Panc1 (cell line): ENCODE results near the gene DSCAML1. TPM values are rescaled to one million over a fixed set of nuclear protein-coding genes. Genes with fewer than 3 reads are reported as not detected.

Experiments used
- ATAC-seq: fragments of 200-7000 bp; cut with Tn5 transposase; 2 replicates; pipeline ENCODE4 v1.9.1; 2020; ENCODE audit warnings: mild to moderate bottlenecking, moderate library complexity
- BruUV-seq: library from RNA; stranded (reverse); fragments of 400-500 nt; replicated peaks from 2 replicates; lab custom pipeline; 2021; lab: Mats Ljungman, UMichigan
- CTCF ChIA-PET: fragments of 300-600 bp; sonication (Branson Sonifier 250); formaldehyde crosslinking; loops from one replicate; lab custom pipeline; 2022; ENCODE audit warnings: antibody characterized with exemption; lab: Charles Lee
- POLR2A ChIA-PET: fragments of 300-600 bp; sonication (Branson Sonifier 250); formaldehyde crosslinking; loops from one replicate; lab custom pipeline; 2022; ENCODE audit warnings: antibody characterized with exemption; lab: Charles Lee
- DNase-seq: peaks from one replicate; pipeline ENCODE4 v3.0.0-alpha.2; 2010; ENCODE audit warnings: low read depth, low spot score
- H3K27ac ChIP-seq: 2 replicates; pipeline ENCODE4 v1.5.1; 2011; ENCODE audit warnings: mild to moderate bottlenecking, low read length, inconsistent platforms
- H3K27me3 ChIP-seq: fragments of 200-500 bp; sonication (Bioruptor generic); 2 replicates; pipeline ENCODE4 v1.6.0; 2014; ENCODE audit warnings: low read length, inconsistent platforms; ENCODE audit not compliant: control insufficient read depth, insufficient read depth
- H3K36me3 ChIP-seq: fragments of 200-500 bp; sonication (Bioruptor generic); 2 replicates; pipeline ENCODE4 v1.5.1; 2014; ENCODE audit warnings: inconsistent platforms, mild to moderate bottlenecking, low read length, moderate library complexity; ENCODE audit not compliant: control insufficient read depth, insufficient read depth
- H3K4me1 ChIP-seq: 2 replicates; pipeline ENCODE4 v1.5.1; 2011; ENCODE audit warnings: inconsistent platforms, mild to moderate bottlenecking, low read length, moderate library complexity; ENCODE audit not compliant: control insufficient read depth, insufficient read depth
- H3K4me3 ChIP-seq, 2 experiments: 2 replicates each; pipeline ENCODE4 v1.5.1; 2011 to 2012; ENCODE audit warnings: low read depth in 2 of 2, low read length in 2 of 2, mild to moderate bottlenecking in 2 of 2, inconsistent platforms in 1 of 2, moderate library complexity in 1 of 2
- H3K9me3 ChIP-seq: fragments of 200-500 bp; sonication (Bioruptor generic); 2 replicates; pipeline ENCODE4 v1.5.1; 2014; ENCODE audit warnings: low read depth, mild to moderate bottlenecking, inconsistent platforms, low read length, moderate library complexity; ENCODE audit not compliant: control insufficient read depth, insufficient read depth
- POLR2AphosphoS5 ChIP-seq: IDR thresholded peaks from 2 replicates; pipeline ENCODE4 v1.6.1; 2012; ENCODE audit warnings: mild to moderate bottlenecking, low read depth, low read length, moderate library complexity
- REST ChIP-seq, 2 experiments: IDR thresholded peaks; 2 replicates each; pipeline ENCODE4 v1.6.1; 2011 to 2012; ENCODE audit warnings: low read depth in 2 of 2, control low read depth in 1 of 2, low read length in 1 of 2, mild to moderate bottlenecking in 1 of 2, moderate library complexity in 1 of 2; ENCODE audit not compliant: insufficient read depth in 1 of 2
- in situ Hi-C: cut with HindIII; loops from 2 replicates; pipeline ENCODE4 v1.10.0; 2016; ENCODE audit warnings: low sequenced_read_pairs, low pct_unique_long_range_greater_than_20kb
- intact Hi-C: fragments of 100-400 bp; cut with micrococcal nuclease; formaldehyde crosslinking; loops from one replicate; pipeline ENCODE4 v1.10.0; 2022; ENCODE audit not compliant: unreplicated experiment
- total RNA-seq: library from RNA; stranded (reverse); gene quantifications from one replicate; pipeline ENCODE4 v1.2.1, GENCODE V29; 2021; ENCODE audit not compliant: unreplicated experiment

DSCAML1 gene
- total RNA-seq, 1 experiment from 2014 or later, result 1.6 TPM

- no peak overlapping the region for H3K27ac ChIP-seq
- POLR2A ChIA-PET, result no interaction called here
- no TSS peak for BruUV-seq
- in situ Hi-C loops, result no loop called here
- DNase-seq (no peak), ATAC-seq (no peak)
- no peaks in the 10 kb centered on the region for H3K9me3 ChIP-seq
- intact Hi-C loops, result no loop called here
- TF ChIP-seq REST (IDR thresholded peaks at IDR 0.05; ENCODE audit: insufficient read depth in 1 of 2, low read depth in 2 of 2, low read length in 1 of 2) (no peak), POLR2AphosphoS5 (no peak)
- CTCF ChIA-PET, result interaction anchor here (0.6 to 0.7 kb wide), 3 partner anchors 45 to 274 kb away, joined by 3 to 9 read pairs (median 5); no protein-coding TSS in a partner anchor
- H3K4me1 ChIP-seq, result no peaks in the 10 kb centered on the region
- H3K27me3 ChIP-seq, result no peaks in the 10 kb centered on the region
- H3K36me3 ChIP-seq, result no peaks in the 10 kb centered on the region
- H3K4me3 ChIP-seq, result no peak overlapping the region
These were observed 29.9 kb downstream of the DSCAML1 start for GRCh38 chr11:117767071-117767470.

GRCh38 chr11:117766576-117766975 is 30.4 kb downstream of the DSCAML1 start:
- no TSS peak for BruUV-seq

More at GRCh38 chr11:117766576-117766975, 30.4 kb downstream of the DSCAML1 start:
- no peak for TF ChIP-seq REST (IDR thresholded peaks at IDR 0.05; ENCODE audit: insufficient read depth in 1 of 2, low read depth in 2 of 2, low read length in 1 of 2)
- CTCF ChIA-PET, result no interaction called here
- POLR2A ChIA-PET, result no interaction called here
- ATAC-seq (no peak), DNase-seq (no peak)
- no peaks in the 10 kb centered on the region for H3K4me1 ChIP-seq
- intact Hi-C loops (no loop called here), in situ Hi-C loops (no loop called here)
- no peaks in the 10 kb centered on the region for H3K9me3 ChIP-seq
- H3K4me3 ChIP-seq, result no peak overlapping the region
- H3K36me3 ChIP-seq, result no peaks in the 10 kb centered on the region
- no peak overlapping the region for H3K27ac ChIP-seq
- H3K27me3 ChIP-seq, result no peaks in the 10 kb centered on the region
